ENCODE data around the gene POM121C.
"Not testable (repeated sequence)": the region's sequence is repeated elsewhere in the genome, so short reads cannot be mapped to it uniquely, and the experiment has no call there.

The POM121C gene

DNA sequence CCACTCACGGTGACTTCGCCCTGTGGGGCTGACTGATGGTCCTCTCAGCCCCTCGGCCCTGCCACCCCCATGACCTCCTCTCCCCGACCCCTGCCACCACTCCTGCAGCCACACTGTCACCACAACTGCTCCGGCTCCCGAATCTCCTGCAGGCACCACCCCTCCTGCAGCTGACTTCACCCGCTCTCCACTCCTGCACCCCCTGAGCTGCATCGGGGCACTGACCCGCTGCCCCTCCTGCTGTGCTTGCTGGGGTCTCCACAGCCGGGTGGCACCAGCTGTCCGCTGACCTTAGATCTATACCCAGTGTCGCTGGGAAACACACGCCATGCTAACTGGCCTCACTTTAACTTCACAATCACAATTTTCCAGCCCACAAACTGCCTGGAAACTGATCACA is 65.9 kb downstream of the POM121C start:
- H3K4me2 ChIP-seq (ENCODE audit: low read length); H2AFZ ChIP-seq (ENCODE audit: low read length); H3K4me3 ChIP-seq (ENCODE audit: low read depth, low read length, poor library complexity, severe bottlenecking); H4K20me1 ChIP-seq (ENCODE audit: insufficient read depth, low read length); H3K9me3 ChIP-seq (ENCODE audit: low read length); H3K4me1 ChIP-seq (ENCODE audit: insufficient read depth, low read length, severe bottlenecking); H3K27ac ChIP-seq (ENCODE audit: low read depth, low read length, poor library complexity, severe bottlenecking); H3F3A ChIP-seq (ENCODE audit: insufficient read depth, low read length); H3K9ac ChIP-seq (ENCODE audit: low read length); H3K9me2 ChIP-seq (ENCODE audit: low read depth, low read length); H3K79me2 ChIP-seq (ENCODE audit: insufficient read depth, low read length); H3K27me3 ChIP-seq (ENCODE audit: insufficient read depth, low read length): not testable (repeated sequence)
- H3K36me3 ChIP-seq (ENCODE audit: insufficient read depth, low read length): peaks cover 53% of the 10 kb centered on the region

GRCh38 chr7:75419693-75420092 is 66.4 kb downstream of the POM121C start:
- not testable (repeated sequence) for H3K79me2 ChIP-seq (ENCODE audit: insufficient read depth, low read length)

GRCh38 chr7:75419210-75419609 is 66.9 kb downstream of the POM121C start:
- H3K27ac ChIP-seq (ENCODE audit: low read depth, low read length, poor library complexity, severe bottlenecking): not testable (repeated sequence)
- H3K36me3 ChIP-seq (ENCODE audit: insufficient read depth, low read length): peaks cover 52% of the 10 kb centered on the region

More at GRCh38 chr7:75419693-75420092, 66.4 kb downstream of the POM121C start:
- not testable (repeated sequence) for H3F3A ChIP-seq (ENCODE audit: insufficient read depth, low read length); H3K9ac ChIP-seq (ENCODE audit: low read length); H3K27me3 ChIP-seq (ENCODE audit: insufficient read depth, low read length); H3K4me3 ChIP-seq (ENCODE audit: low read depth, low read length, poor library complexity, severe bottlenecking); H4K20me1 ChIP-seq (ENCODE audit: insufficient read depth, low read length); H3K4me1 ChIP-seq (ENCODE audit: insufficient read depth, low read length, severe bottlenecking); H2AFZ ChIP-seq (ENCODE audit: low read length); H3K9me3 ChIP-seq (ENCODE audit: low read length); H3K9me2 ChIP-seq (ENCODE audit: low read depth, low read length); H3K4me2 ChIP-seq (ENCODE audit: low read length); H3K27ac ChIP-seq (ENCODE audit: low read depth, low read length, poor library complexity, severe bottlenecking)
- peaks cover 56% of the 10 kb centered on the region for H3K36me3 ChIP-seq (ENCODE audit: insufficient read depth, low read length)

GRCh38 chr7:75418292-75418858 is 67.7 kb downstream of the POM121C start:
- H4K20me1 ChIP-seq (ENCODE audit: insufficient read depth, low read length); H3F3A ChIP-seq (ENCODE audit: insufficient read depth, low read length); H3K27me3 ChIP-seq (ENCODE audit: insufficient read depth, low read length); H3K9me3 ChIP-seq (ENCODE audit: low read length); H3K9me2 ChIP-seq (ENCODE audit: low read depth, low read length); H3K9ac ChIP-seq (ENCODE audit: low read length); H3K27ac ChIP-seq (ENCODE audit: low read depth, low read length, poor library complexity, severe bottlenecking); H3K79me2 ChIP-seq (ENCODE audit: insufficient read depth, low read length); H3K4me3 ChIP-seq (ENCODE audit: low read depth, low read length, poor library complexity, severe bottlenecking); H3K4me2 ChIP-seq (ENCODE audit: low read length); H3K4me1 ChIP-seq (ENCODE audit: insufficient read depth, low read length, severe bottlenecking); H2AFZ ChIP-seq (ENCODE audit: low read length): not testable (repeated sequence)
- H3K36me3 ChIP-seq (ENCODE audit: insufficient read depth, low read length): peaks cover 43% of the 10 kb centered on the region

More at GRCh38 chr7:75419210-75419609, 66.9 kb downstream of the POM121C start:
- H3K27me3 ChIP-seq (ENCODE audit: insufficient read depth, low read length); H3K9me2 ChIP-seq (ENCODE audit: low read depth, low read length); H3F3A ChIP-seq (ENCODE audit: insufficient read depth, low read length); H3K4me1 ChIP-seq (ENCODE audit: insufficient read depth, low read length, severe bottlenecking); H3K9ac ChIP-seq (ENCODE audit: low read length); H2AFZ ChIP-seq (ENCODE audit: low read length); H4K20me1 ChIP-seq (ENCODE audit: insufficient read depth, low read length); H3K4me2 ChIP-seq (ENCODE audit: low read length); H3K79me2 ChIP-seq (ENCODE audit: insufficient read depth, low read length); H3K4me3 ChIP-seq (ENCODE audit: low read depth, low read length, poor library complexity, severe bottlenecking); H3K9me3 ChIP-seq (ENCODE audit: low read length): not testable (repeated sequence)

DNA sequence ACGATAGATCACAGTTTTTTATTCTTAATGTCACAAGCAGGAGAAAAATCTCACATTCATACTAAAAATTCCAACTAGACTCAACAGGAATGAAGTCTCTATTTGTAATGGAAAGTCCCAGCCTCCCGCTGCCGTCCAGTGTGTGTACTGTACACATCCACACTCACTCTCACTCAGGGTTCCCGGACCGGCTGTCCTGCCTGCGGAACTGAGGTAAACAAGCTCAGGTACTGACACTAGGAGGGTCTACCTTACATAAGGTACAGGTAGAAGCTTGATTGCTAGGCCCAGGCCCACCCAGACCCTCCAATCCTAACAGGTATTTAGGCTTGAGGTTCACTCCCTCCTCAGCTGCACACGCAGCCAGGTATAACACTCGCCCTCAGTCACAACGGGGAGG is 69.3 kb downstream of the POM121C start:
- not testable (repeated sequence) for H3K79me2 ChIP-seq (ENCODE audit: insufficient read depth, low read length); H3K9me2 ChIP-seq (ENCODE audit: low read depth, low read length); H3K4me2 ChIP-seq (ENCODE audit: low read length); H4K20me1 ChIP-seq (ENCODE audit: insufficient read depth, low read length); H3F3A ChIP-seq (ENCODE audit: insufficient read depth, low read length); H3K9me3 ChIP-seq (ENCODE audit: low read length); H3K4me1 ChIP-seq (ENCODE audit: insufficient read depth, low read length, severe bottlenecking); H3K27me3 ChIP-seq (ENCODE audit: insufficient read depth, low read length); H3K9ac ChIP-seq (ENCODE audit: low read length); H2AFZ ChIP-seq (ENCODE audit: low read length); H3K27ac ChIP-seq (ENCODE audit: low read depth, low read length, poor library complexity, severe bottlenecking); H3K4me3 ChIP-seq (ENCODE audit: low read depth, low read length, poor library complexity, severe bottlenecking)
- peaks cover 40% of the 10 kb centered on the region for H3K36me3 ChIP-seq (ENCODE audit: insufficient read depth, low read length)

DNA sequence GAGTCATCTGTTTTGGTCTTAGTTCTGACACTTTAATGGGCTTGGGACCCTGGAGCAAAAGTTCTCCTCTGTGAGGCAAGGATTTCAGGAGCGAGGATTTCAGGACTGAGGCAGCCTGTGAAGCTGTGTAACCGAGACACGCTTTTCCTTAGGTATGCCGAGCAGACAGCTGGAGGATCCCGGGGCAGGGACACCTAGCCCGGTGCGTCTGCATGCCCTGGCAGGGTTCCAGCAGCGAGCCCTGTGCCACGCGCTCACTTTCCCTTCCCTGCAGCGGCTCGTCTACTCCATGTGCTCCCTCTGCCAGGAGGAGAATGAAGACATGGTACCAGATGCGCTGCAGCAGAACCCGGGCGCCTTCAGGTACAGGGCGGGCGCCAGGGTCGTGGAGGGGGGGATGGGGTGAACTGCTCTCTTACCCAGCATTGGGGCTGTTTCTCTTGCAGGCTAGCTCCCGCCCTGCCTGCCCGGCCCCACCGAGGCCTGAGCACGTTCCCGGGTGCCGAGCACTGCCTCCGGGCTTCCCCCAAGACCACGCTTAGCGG is 70.2 kb downstream of the POM121C start:
- not testable (repeated sequence) for H3K4me2 ChIP-seq (ENCODE audit: low read length); H3K9ac ChIP-seq (ENCODE audit: low read length); H3K9me2 ChIP-seq (ENCODE audit: low read depth, low read length); H3K79me2 ChIP-seq (ENCODE audit: insufficient read depth, low read length); H3K4me3 ChIP-seq (ENCODE audit: low read depth, low read length, poor library complexity, severe bottlenecking); H3K9me3 ChIP-seq (ENCODE audit: low read length); H3K27me3 ChIP-seq (ENCODE audit: insufficient read depth, low read length); H3F3A ChIP-seq (ENCODE audit: insufficient read depth, low read length); H4K20me1 ChIP-seq (ENCODE audit: insufficient read depth, low read length); H2AFZ ChIP-seq (ENCODE audit: low read length); H3K27ac ChIP-seq (ENCODE audit: low read depth, low read length, poor library complexity, severe bottlenecking); H3K4me1 ChIP-seq (ENCODE audit: insufficient read depth, low read length, severe bottlenecking)
- H3K36me3 ChIP-seq (ENCODE audit: insufficient read depth, low read length): peaks cover 32% of the 10 kb centered on the region

- not testable (repeated sequence) for H2AFZ ChIP-seq (ENCODE audit: low read length); H3K9me2 ChIP-seq (ENCODE audit: low read depth, low read length); H3K27me3 ChIP-seq (ENCODE audit: insufficient read depth, low read length); H3K9me3 ChIP-seq (ENCODE audit: low read length); H3K4me2 ChIP-seq (ENCODE audit: low read length); H3F3A ChIP-seq (ENCODE audit: insufficient read depth, low read length); H4K20me1 ChIP-seq (ENCODE audit: insufficient read depth, low read length); H3K4me1 ChIP-seq (ENCODE audit: insufficient read depth, low read length, severe bottlenecking); H3K9ac ChIP-seq (ENCODE audit: low read length); H3K27ac ChIP-seq (ENCODE audit: low read depth, low read length, poor library complexity, severe bottlenecking); H3K79me2 ChIP-seq (ENCODE audit: insufficient read depth, low read length); H3K4me3 ChIP-seq (ENCODE audit: low read depth, low read length, poor library complexity, severe bottlenecking)
- H3K36me3 ChIP-seq (ENCODE audit: insufficient read depth, low read length): peaks cover 30% of the 10 kb centered on the region
Observed at GRCh38 chr7:75415428-75415817, 70.7 kb downstream of the POM121C start.

Data from OCI-LY1 (cell line).